Activated naive CD4-positive, alpha-beta T cell treated with anti-CD3 and anti-CD28 coated beads, Interleukin-2, amount 50 U/mL, for 16 hours (primary cell): ENCODE measurements around the gene LIN37.
"Not testable (repeated sequence)": the region's sequence is repeated elsewhere in the genome, so short reads cannot be mapped to it uniquely, and the experiment has no call there.

Experiments
- DNase-seq: peaks from one replicate; pipeline ENCODE4 v3.0.0-alpha.2; 2020

Gene LIN37

GRCh38 chr19:35719402-35720162, 28.8 kb upstream of the LIN37 start:
- DNase-seq = no peak

- no peak for DNase-seq
Observed at GRCh38 chr19:35720163-35720524, 28.2 kb upstream of the LIN37 start.

- DNase-seq = no peak
Observed at GRCh38 chr19:35720648-35721047, 27.7 kb upstream of the LIN37 start.

- DNase-seq = no peak
Observed at GRCh38 chr19:35721374-35721773, 27.0 kb upstream of the LIN37 start.

DNA sequence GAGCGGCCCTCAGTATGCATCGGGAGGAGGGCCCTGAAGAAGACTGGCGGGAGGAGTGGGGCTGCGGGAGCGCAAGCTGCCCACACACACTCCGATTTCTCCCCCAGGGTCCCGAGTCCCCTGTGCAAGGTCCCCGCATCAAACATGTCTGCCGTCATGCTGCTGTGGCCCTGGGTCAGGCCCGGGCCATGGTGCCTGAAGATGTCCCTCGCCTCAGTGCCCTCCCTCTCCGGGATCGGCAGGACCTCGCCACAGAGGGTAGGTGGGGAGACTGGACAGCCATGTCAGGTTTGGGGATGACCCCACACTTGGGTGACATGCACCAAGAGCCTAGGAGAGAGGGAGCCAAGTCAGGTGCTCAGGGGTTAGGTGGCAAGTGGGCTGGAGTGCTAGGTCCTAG, 25.9 kb upstream of the LIN37 start:
- no peak for DNase-seq

- no peak for DNase-seq
Observed at GRCh38 chr19:35722897-35723296, 25.5 kb upstream of the LIN37 start.

DNA sequence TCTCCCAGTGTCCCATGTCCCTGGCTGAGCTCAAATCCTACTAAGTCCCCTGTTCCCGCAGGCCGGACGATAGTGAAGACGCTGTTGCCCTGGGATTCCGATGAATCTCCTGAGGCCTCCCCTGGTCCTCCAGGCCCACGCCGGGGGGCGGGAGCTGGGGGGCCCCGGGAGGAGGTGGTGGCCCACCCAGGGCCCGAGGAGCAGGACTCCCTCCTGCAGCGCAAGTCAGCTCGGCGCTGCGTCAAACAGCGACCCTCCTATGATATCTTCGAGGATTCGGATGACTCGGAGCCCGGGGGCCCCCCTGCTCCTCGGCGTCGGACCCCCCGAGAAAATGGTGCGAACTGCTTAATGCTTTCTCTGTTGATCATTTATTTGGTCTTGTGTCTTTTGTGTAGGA, 24.7 kb upstream of the LIN37 start:
- no peak for DNase-seq

- not testable (repeated sequence) for DNase-seq
Observed at GRCh38 chr19:35724132-35724531, 24.2 kb upstream of the LIN37 start.

- no peak for DNase-seq
Observed at GRCh38 chr19:35724560-35724959, 23.8 kb upstream of the LIN37 start.

GRCh38 chr19:35725216-35725861, 23.0 kb upstream of the LIN37 start:
- DNase-seq = no peak

- no peak for DNase-seq
Observed at GRCh38 chr19:35727053-35727955, 21.1 kb upstream of the LIN37 start.

DNA sequence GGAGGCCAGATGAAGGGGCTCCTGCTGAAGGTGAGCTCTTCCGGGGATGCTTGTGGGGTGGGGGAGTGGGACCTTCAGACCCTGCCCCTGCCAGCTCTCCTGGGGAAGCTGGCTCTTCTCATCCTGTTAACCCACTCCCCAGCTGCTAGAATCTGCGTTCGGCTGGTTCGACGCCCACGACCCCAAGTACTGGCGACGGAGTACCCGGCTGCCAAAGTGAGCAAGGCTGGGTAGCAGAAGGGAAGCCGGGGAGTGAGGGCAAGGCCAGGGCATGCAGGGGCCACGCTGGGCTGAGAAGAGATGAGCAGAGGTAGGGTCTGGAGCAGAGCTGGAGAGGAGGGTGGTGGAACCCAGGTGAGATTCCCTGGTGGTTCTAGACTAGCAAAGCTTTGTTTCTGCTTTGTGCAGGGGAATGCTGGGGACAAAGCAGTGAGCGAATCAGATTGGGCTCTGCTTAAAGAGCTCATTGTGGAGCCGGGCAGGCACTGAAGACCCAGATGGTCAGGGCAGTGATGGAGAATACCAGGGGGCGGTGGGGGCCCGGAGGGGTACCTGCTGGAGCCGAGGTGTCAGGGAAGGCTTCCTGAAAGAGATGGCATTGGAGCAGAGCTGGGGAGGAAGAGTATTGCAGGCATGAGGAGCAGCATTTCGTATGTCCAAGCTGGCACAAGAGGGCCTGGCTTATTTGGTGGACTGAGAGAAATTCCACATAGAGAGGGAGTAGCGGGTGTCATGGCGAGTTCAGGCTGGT, 20.2 kb upstream of the LIN37 start:
- no peak for DNase-seq

DNA sequence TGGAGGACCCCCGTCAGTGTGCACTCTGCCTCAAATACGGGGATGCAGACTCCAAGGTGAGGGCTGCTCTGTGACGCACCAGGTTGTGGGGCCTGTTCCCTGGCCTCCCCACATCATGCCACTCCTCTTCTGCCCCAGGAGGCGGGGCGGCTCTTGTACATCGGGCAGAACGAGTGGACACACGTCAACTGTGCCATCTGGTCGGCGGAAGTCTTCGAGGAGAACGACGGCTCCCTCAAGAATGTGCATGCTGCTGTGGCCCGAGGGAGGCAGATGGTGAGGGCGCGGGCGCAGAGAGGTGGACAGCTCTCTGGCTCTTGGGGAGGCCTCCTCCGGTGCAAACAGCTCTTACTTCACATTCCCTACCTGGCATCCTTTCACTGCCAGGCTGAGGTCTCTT, 19.4 kb upstream of the LIN37 start:
- DNase-seq = no peak

GRCh38 chr19:35729763-35730162, 18.6 kb upstream of the LIN37 start:
- no peak for DNase-seq

DNA sequence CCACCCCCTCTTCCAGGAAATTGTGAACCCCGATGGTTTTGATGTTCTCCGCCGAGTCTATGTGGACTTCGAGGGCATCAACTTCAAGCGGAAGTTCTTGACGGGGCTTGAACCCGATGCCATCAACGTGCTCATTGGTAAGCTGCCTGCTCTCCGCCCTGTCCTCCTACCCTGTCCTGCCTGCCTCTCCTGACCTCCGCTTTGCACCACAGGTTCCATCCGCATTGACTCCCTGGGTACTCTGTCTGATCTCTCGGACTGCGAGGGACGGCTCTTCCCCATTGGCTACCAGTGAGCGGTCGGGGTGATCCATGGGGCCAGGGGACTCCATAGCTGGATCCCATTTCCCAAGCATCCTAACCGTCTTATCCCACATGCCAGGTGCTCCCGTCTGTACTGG, 18.1 kb upstream of the LIN37 start:
- no peak for DNase-seq

GRCh38 chr19:35731353-35731752, 17.0 kb upstream of the LIN37 start:
- DNase-seq = no peak

GRCh38 chr19:35731779-35732405, 16.5 kb upstream of the LIN37 start:
- DNase-seq = no peak

- DNase-seq = no peak
Observed at GRCh38 chr19:35732540-35733179, 15.7 kb upstream of the LIN37 start.

GRCh38 chr19:35733180-35734125, 14.9 kb upstream of the LIN37 start:
- no peak for DNase-seq

DNA sequence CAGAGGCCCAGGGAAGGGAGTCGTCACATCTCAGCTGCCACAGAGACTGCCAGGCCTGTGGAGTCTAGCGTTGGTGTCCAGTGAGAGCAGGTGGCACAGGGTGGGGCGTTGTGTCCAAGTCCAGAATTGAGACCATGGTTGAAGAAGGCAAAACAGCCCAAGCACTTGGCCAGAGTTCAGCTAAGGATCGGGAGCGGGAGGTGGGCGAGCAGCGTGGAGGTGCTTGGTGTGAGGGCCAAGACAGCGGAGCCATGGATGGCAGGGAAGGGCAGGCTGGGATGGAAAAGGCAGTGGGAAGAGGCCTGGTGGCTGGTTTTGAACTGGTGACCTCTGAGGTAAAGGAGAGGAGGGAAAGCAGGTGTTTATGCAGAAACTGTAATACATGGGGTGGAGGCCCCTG, 14.1 kb upstream of the LIN37 start:
- no peak for DNase-seq

DNA sequence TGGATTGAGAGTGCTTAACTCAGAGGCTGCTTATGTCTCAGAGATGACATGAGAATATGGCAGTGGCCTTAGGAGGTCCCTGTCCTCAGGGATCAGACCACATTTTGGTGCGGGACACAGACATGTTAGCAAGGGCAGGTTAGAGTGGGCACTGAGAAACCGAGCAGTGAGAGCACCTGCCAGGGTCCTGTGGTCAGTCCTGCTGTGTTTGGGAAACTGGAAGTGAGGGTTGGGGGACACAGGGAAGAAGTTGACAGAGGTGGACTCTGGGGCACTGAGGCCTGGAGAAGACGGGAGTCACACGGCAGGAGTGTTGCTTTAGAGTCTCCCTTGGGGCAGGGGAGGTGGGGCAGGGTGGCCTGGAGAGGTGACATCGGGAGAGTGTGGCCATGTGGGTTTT, 13.5 kb upstream of the LIN37 start:
- no peak for DNase-seq
